ENCODE measurements around the gene HIRA. TPM values are rescaled to one million over a fixed set of nuclear protein-coding genes. Genes with fewer than 3 reads are reported as not detected.

Gene HIRA
- total and polyA plus RNA-seq, 9 of the 15 experiments (the other 6 are each of a cell fraction or from before 2014, with no cell fraction given): 0.96 to 132 (median 58.4) TPM

DNA sequence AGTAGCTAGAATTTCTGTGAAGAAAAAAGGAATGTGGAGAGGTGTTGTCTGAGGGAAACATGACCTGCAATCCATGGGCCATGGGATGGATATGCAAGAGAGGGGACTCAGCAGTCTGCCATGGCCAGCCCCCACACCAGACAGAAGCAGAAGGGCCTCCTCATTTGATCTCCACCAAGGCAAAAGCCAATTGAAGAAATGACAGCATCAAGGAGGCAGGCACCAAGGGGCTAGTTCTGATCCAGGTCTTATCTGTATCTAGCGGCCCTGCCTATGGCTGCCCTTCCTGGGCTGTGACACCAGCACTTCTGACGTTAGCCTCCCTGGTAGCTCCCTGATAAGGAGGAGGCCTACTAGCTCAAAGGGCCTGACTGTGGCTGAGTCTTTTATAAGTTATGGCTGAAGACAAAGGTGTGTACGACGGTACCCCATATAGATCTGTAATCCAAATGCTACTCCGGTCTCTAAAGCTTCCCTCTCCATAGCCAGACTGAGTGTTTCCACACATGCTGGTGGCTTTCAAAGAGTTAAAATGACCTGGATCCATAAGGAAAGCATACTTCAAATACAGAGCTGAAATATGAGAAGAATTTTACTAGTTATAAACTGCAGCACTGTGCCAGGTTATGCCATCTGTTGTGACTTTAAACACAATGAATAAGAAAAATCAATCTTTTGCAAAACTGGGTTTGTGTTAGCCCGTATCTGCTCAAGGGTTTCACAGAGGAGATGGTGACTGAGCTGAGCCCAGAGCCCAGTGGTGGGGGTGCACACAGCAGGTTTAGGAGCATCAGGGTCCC, 34.4 kb downstream of the HIRA start (continued):
- TF ChIP-seq, protein P1, sequence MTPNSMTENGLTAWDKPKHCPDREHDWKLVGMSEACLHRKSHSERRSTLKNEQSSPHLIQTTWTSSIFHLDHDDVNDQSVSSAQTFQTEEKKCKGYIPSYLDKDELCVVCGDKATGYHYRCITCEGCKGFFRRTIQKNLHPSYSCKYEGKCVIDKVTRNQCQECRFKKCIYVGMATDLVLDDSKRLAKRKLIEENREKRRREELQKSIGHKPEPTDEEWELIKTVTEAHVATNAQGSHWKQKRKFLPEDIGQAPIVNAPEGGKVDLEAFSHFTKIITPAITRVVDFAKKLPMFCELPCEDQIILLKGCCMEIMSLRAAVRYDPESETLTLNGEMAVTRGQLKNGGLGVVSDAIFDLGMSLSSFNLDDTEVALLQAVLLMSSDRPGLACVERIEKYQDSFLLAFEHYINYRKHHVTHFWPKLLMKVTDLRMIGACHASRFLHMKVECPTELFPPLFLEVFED (CRISPR knock-in tag; conservative IDR thresholded peaks at IDR 0.05): peak; percentile 80
- TF ChIP-seq IFI16 (CRISPR knock-in tag; IDR thresholded peaks at IDR 0.05): no peak
- peak in 1 of 2 experiments; percentile 76; a peak in 2 of 4 replicates for TF ChIP-seq MAZ (CRISPR knock-in tag; conservative IDR thresholded peaks at IDR 0.05 in 1 of 2, IDR thresholded peaks at IDR 0.05 in 1 of 2)
- no peak for TF ChIP-seq MCM5 (IDR thresholded peaks at IDR 0.05; ENCODE audit: low read depth)
- no peak for TF ChIP-seq ZZZ3 (IDR thresholded peaks at IDR 0.05)
- TF ChIP-seq ZNF133 (CRISPR knock-in tag; IDR thresholded peaks at IDR 0.05): no peak
- TF ChIP-seq, protein P2, sequence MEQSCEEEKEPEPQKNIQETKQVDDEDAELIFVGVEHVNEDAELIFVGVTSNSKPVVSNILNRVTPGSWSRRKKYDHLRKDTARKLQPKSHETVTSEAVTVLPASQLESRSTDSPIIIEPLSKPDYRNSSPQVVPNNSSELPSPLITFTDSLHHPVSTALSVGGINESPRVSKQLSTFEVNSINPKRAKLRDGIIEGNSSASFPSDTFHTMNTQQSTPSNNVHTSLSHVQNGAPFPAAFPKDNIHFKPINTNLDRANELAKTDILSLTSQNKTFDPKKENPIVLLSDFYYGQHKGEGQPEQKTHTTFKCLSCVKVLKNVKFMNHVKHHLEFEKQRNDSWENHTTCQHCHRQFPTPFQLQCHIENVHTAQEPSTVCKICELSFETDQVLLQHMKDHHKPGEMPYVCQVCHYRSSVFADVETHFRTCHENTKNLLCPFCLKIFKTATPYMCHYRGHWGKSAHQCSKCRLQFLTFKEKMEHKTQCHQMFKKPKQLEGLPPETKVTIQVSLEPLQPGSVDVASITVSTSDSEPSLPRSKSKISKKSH (CRISPR knock-in tag; IDR thresholded peaks at IDR 0.05): no peak
- TF ChIP-seq PPARD (CRISPR knock-in tag; IDR thresholded peaks at IDR 0.05): no peak
- TF ChIP-seq BRCA1 (IDR thresholded peaks at IDR 0.05): no peak
- TF ChIP-seq BRCA1 (CRISPR knock-in tag; IDR thresholded peaks at IDR 0.05): no peak
- TF ChIP-seq CBFB (CRISPR knock-in tag; IDR thresholded peaks at IDR 0.05): no peak
- TF ChIP-seq, protein P3, sequence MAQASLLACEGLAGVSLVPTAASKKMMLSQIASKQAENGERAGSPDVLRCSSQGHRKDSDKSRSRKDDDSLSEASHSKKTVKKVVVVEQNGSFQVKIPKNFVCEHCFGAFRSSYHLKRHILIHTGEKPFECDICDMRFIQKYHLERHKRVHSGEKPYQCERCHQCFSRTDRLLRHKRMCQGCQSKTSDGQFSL (CRISPR knock-in tag; IDR thresholded peaks at IDR 0.05): no peak
- TF ChIP-seq, protein P3 (tag; IDR thresholded peaks at IDR 0.05): peak in 1 of 2 experiments; percentile 60; a peak in 1 of 4 replicates
- TF ChIP-seq, protein P4, sequence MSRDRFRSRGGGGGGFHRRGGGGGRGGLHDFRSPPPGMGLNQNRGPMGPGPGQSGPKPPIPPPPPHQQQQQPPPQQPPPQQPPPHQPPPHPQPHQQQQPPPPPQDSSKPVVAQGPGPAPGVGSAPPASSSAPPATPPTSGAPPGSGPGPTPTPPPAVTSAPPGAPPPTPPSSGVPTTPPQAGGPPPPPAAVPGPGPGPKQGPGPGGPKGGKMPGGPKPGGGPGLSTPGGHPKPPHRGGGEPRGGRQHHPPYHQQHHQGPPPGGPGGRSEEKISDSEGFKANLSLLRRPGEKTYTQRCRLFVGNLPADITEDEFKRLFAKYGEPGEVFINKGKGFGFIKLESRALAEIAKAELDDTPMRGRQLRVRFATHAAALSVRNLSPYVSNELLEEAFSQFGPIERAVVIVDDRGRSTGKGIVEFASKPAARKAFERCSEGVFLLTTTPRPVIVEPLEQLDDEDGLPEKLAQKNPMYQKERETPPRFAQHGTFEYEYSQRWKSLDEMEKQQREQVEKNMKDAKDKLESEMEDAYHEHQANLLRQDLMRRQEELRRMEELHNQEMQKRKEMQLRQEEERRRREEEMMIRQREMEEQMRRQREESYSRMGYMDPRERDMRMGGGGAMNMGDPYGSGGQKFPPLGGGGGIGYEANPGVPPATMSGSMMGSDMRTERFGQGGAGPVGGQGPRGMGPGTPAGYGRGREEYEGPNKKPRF (IDR thresholded peaks at IDR 0.05; ENCODE audit: low read depth, low read length): no peak
- TF ChIP-seq C11orf30 (IDR thresholded peaks at IDR 0.05; ENCODE audit: low read depth): no peak
- TF ChIP-seq ELF1 (tag; IDR thresholded peaks at IDR 0.05): no peak
- peak; percentile 89 for TF ChIP-seq NFRKB (IDR thresholded peaks at IDR 0.05; ENCODE audit: low read depth)
- no peak for TF ChIP-seq DDX20 (tag; IDR thresholded peaks at IDR 0.05; ENCODE audit: low read depth)
- TF ChIP-seq FOXM1 (IDR thresholded peaks at IDR 0.05; ENCODE audit: low read depth): peak; percentile 94
- no peak for TF ChIP-seq FOXM1 (CRISPR knock-in tag; IDR thresholded peaks at IDR 0.05; ENCODE audit: low read depth)
- TF ChIP-seq RBM17 (IDR thresholded peaks at IDR 0.05; ENCODE audit: borderline replicate concordance, low read depth, low read length): no peak
- TF ChIP-seq ASH1L (IDR thresholded peaks at IDR 0.05; ENCODE audit: borderline replicate concordance, low read depth, partially characterized antibody): no peak
- no peak for TF ChIP-seq HNRNPUL1 (IDR thresholded peaks at IDR 0.05; ENCODE audit: low read length)
